GM21825 (cell line): Measurements from ENCODE around the gene NPIPA8.
"Not testable (repeated sequence)": the region's sequence is repeated elsewhere in the genome, so short reads cannot be mapped to it uniquely, and the experiment has no call there.

Experiments
- ATAC-seq: cut with Tn5 transposase; IDR thresholded peaks from one replicate; pipeline ENCODE4 v1.9.1; 2021; ENCODE audit warnings: mild to moderate bottlenecking, moderate library complexity; ENCODE audit not compliant: unreplicated experiment

The NPIPA8 gene

GRCh38 chr16:18280319-18280718, 56.2 kb downstream of the NPIPA8 start:
- ATAC-seq = not testable (repeated sequence)

- not testable (repeated sequence) for ATAC-seq
These were observed 59.8 kb downstream of the NPIPA8 start for GRCh38 chr16:18276756-18277155.

DNA sequence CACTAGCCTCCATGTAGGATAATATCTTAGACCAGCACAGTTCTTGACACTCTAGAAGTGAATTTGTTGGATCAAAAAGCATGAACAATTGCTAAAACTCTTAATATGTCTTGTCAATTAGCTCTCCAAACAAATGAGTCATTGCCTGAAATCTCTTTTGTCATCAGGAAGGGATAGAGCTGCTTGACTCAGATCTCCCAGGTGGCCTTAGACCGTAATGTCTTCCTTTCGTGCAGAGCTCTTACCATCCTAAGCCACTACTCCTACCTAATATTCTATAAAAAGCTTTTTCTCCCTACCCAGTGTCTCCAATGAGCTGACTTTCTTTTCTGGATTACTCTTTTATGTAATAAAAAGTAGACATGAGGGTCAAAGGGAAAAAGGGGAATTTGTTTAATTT, 66.4 kb downstream of the NPIPA8 start:
- not testable (repeated sequence) for ATAC-seq
